NOMO-1 treated with DMSO at 0.1 percent for 48 hours (cell line): ENCODE data around the gene CTH.
A peak's percentile ranks its signal among the peaks of the same experiment; 100 is the strongest.
"Not testable (repeated sequence)": the region's sequence is repeated elsewhere in the genome, so short reads cannot be mapped to it uniquely, and the experiment has no call there.

Experiments
- DNase-seq: peaks from one replicate; lab custom pipeline; 2025; ENCODE audit not compliant: unreplicated experiment; lab: John Stamatoyannopoulos, UW

Gene CTH

GRCh38 chr1:70405780-70406416, 5.2 kb upstream of the CTH start:
- DNase-seq = no peak

- DNase-seq = no peak
These were observed 1.9 kb upstream of the CTH start for GRCh38 chr1:70409136-70409535.

- no peak for DNase-seq
These were observed 334 bp downstream of the CTH start for GRCh38 chr1:70411360-70411844.

- DNase-seq = no peak
These were observed 4.8 kb downstream of the CTH start for GRCh38 chr1:70415882-70416281.

GRCh38 chr1:70418973-70419734, 8.1 kb downstream of the CTH start:
- not testable (repeated sequence) for DNase-seq

GRCh38 chr1:70420320-70420719, 9.3 kb downstream of the CTH start:
- no peak for DNase-seq

GRCh38 chr1:70426154-70427131, 15.4 kb downstream of the CTH start:
- no peak for DNase-seq

- DNase-seq = no peak
These were observed 16.9 kb downstream of the CTH start for GRCh38 chr1:70427976-70428375.

- DNase-seq = no peak
These were observed 18.2 kb downstream of the CTH start for GRCh38 chr1:70429219-70429618.

GRCh38 chr1:70429757-70430156, 18.7 kb downstream of the CTH start:
- DNase-seq = no peak

GRCh38 chr1:70431317-70431716, 20.2 kb downstream of the CTH start:
- no peak for DNase-seq

GRCh38 chr1:70431874-70432273, 20.8 kb downstream of the CTH start:
- no peak for DNase-seq

- no peak for DNase-seq
These were observed 23.3 kb downstream of the CTH start for GRCh38 chr1:70434253-70434859.

- peak; percentile 40 for DNase-seq
These were observed 25.7 kb downstream of the CTH start for GRCh38 chr1:70436622-70437251.

GRCh38 chr1:70438529-70438928, 27.5 kb downstream of the CTH start:
- DNase-seq = no peak

- no peak for DNase-seq
These were observed 29.7 kb downstream of the CTH start for GRCh38 chr1:70440642-70441391.

GRCh38 chr1:70441392-70442035, 30.4 kb downstream of the CTH start:
- DNase-seq = no peak

GRCh38 chr1:70442490-70442889, 31.4 kb downstream of the CTH start:
- no peak for DNase-seq

GRCh38 chr1:70443739-70444138, 32.7 kb downstream of the CTH start:
- no peak for DNase-seq
